SK-N-SH (cell line): ENCODE data around the gene KRTAP5-4. TPM values are rescaled to one million over a fixed set of nuclear protein-coding genes. Genes with fewer than 3 reads are reported as not detected.

ENCODE experiments used
- CTCF ChIA-PET: fragments of 300-600, 350-600 bp; formaldehyde crosslinking; extraction: SDS; loops from one replicate; lab custom pipeline; 2021; lab: Yijun Ruan, JAX
- POLR2A ChIA-PET: fragments of 350-600 bp; sonication (Branson Sonifier 250); formaldehyde crosslinking; extraction: SDS; loops from one replicate; lab custom pipeline; 2020; ENCODE audit warnings: antibody characterized with exemption, inconsistent platforms; lab: Yijun Ruan, JAX
- DNase-seq: peaks from one replicate; pipeline ENCODE4 v3.0.0; 2012
- H2AFZ ChIP-seq: fragments of 200-600 bp; sonication (generic); 2 replicates; pipeline ENCODE4 v1.8.1; 2016; ENCODE audit warnings: antibody characterized with exemption, mild to moderate bottlenecking, low read depth
- H3F3A ChIP-seq: fragments of 200-600 bp; sonication (generic); replicated peaks from 2 replicates; pipeline ENCODE3; 2016; ENCODE audit warnings: antibody characterized with exemption, mild to moderate bottlenecking; ENCODE audit not compliant: insufficient read depth
- H3K27ac ChIP-seq, 2 experiments: fragments of 200-500 bp in 1 of 2; fragments of 200-600 bp in 1 of 2; sonication (Bioruptor generic) in 1 of 2; sonication (generic), shearing (Covaris generic) in 1 of 2; 2 replicates each; pipeline versions ENCODE4 v1.5.1 to v1.6.1; 2014 to 2016; ENCODE audit warnings: low read depth in 2 of 2, inconsistent platforms in 1 of 2, low read length in 1 of 2, mild to moderate bottlenecking in 1 of 2, mixed read lengths in 1 of 2
- H3K27me3 ChIP-seq: fragments of 200-600 bp; sonication (generic), shearing (Covaris generic); 2 replicates; pipeline ENCODE4 v1.6.1; 2016; ENCODE audit warnings: mixed run types; ENCODE audit not compliant: insufficient read depth
- H3K36me3 ChIP-seq, 2 experiments: fragments of 200-500 bp in 1 of 2; fragments of 200-600 bp in 1 of 2; sonication (Bioruptor generic) in 1 of 2; sonication (generic) in 1 of 2; replicated peaks in 1 of 2; 2 replicates each; pipeline versions ENCODE3 to v1.5.1; 2014 to 2016; ENCODE audit warnings: low read length in 1 of 2, mild to moderate bottlenecking in 1 of 2; ENCODE audit not compliant: insufficient read depth in 2 of 2, control insufficient read depth in 1 of 2
- H3K4me1 ChIP-seq, 2 experiments: fragments of 200-500 bp in 1 of 2; fragments of 200-600 bp in 1 of 2; sonication (Bioruptor generic) in 1 of 2; sonication (generic), shearing (Covaris generic) in 1 of 2; 2 replicates each; pipeline versions ENCODE4 v1.5.1 to v1.6.1; 2014 to 2016; ENCODE audit warnings: low read depth in 1 of 2, low read length in 1 of 2, mixed run types in 1 of 2; ENCODE audit not compliant: insufficient read depth in 2 of 2, control insufficient read depth in 1 of 2
- H3K4me2 ChIP-seq: fragments of 200-600 bp; sonication (generic), shearing (Covaris generic); 2 replicates; pipeline ENCODE4 v1.6.1; 2017; ENCODE audit warnings: mixed run types
- H3K4me3 ChIP-seq, 2 experiments: fragments of 200-500 bp in 1 of 2; fragments of 200-600 bp in 1 of 2; sonication (Bioruptor generic) in 1 of 2; sonication (generic), shearing (Covaris generic) in 1 of 2; 2 replicates each; pipeline versions ENCODE4 v1.5.1 to v1.8.1; 2014 to 2016; ENCODE audit warnings: low read depth in 2 of 2, inconsistent platforms in 1 of 2, low read length in 1 of 2, mild to moderate bottlenecking in 1 of 2, mixed read lengths in 1 of 2, moderate library complexity in 1 of 2
- H3K79me2 ChIP-seq: fragments of 200-600 bp; sonication (generic); 2 replicates; pipeline ENCODE4 v1.8.1; 2017; ENCODE audit warnings: mild to moderate bottlenecking; ENCODE audit not compliant: insufficient read depth
- H3K9ac ChIP-seq: fragments of 200-600 bp; sonication (generic); 2 replicates; pipeline ENCODE4 v1.6.1; 2017; ENCODE audit warnings: mixed run types
- H3K9me2 ChIP-seq: fragments of 200-600 bp; sonication (generic); 2 replicates; pipeline ENCODE4 v1.6.1; 2017; ENCODE audit warnings: mixed run types
- H3K9me3 ChIP-seq: fragments of 200-600 bp; sonication (generic); 2 replicates; pipeline ENCODE4 v1.6.1; 2017; ENCODE audit warnings: mixed run types, mild to moderate bottlenecking, moderate library complexity
- H4K20me1 ChIP-seq: fragments of 200-600 bp; sonication (generic); 2 replicates; pipeline ENCODE4 v1.6.1; 2017; ENCODE audit warnings: mild to moderate bottlenecking, mixed run types; ENCODE audit not compliant: insufficient read depth
- CHD2 ChIP-seq: fragments of 150-350 bp; IDR thresholded peaks from 2 replicates; pipeline ENCODE4 v1.6.1; 2018; ENCODE audit warnings: low read length; ENCODE audit not compliant: partially characterized antibody
- ELF1 ChIP-seq: IDR thresholded peaks from 2 replicates; pipeline ENCODE4 v1.4.0; 2012
- EP300 ChIP-seq, 2 experiments: IDR thresholded peaks; 2 replicates each; pipeline versions ENCODE4 v1.4.0 to v1.6.1; 2012; ENCODE audit warnings: borderline replicate concordance in 1 of 2, low read depth in 1 of 2, low read length in 1 of 2
- EZH2phosphoT487 ChIP-seq: fragments of 200-600 bp; sonication (generic); IDR thresholded peaks from 2 replicates; pipeline ENCODE4 v1.6.1; 2017; ENCODE audit warnings: low read depth, mixed run types, mild to moderate bottlenecking, antibody characterized with exemption, moderate library complexity, borderline replicate concordance
- FOSL2 ChIP-seq: IDR thresholded peaks from 2 replicates; pipeline ENCODE4 v1.4.0; 2012; ENCODE audit warnings: low read depth, mild to moderate bottlenecking, moderate library complexity, borderline replicate concordance
- FOXJ3 ChIP-seq: sonication (generic); formaldehyde crosslinking; IDR thresholded peaks from 2 replicates; pipeline ENCODE4 v1.5.1; 2020; ENCODE audit warnings: mild to moderate bottlenecking, missing genetic modification reagents
- FOXM1 ChIP-seq: IDR thresholded peaks from 2 replicates; pipeline ENCODE4 v1.4.0; 2012; ENCODE audit warnings: low read depth, mild to moderate bottlenecking
- GATA2 ChIP-seq: sonication (generic); formaldehyde crosslinking; IDR thresholded peaks from 2 replicates; pipeline ENCODE4 v1.5.0; 2020; ENCODE audit warnings: mild to moderate bottlenecking, missing genetic modification reagents
- JUND ChIP-seq: IDR thresholded peaks from 2 replicates; pipeline ENCODE4 v1.4.0; 2012
- MEF2A ChIP-seq: IDR thresholded peaks from 2 replicates; pipeline ENCODE4 v1.4.0; 2012; ENCODE audit warnings: low read depth, borderline replicate concordance
- RFX5 ChIP-seq: IDR thresholded peaks from 2 replicates; pipeline ENCODE4 v1.6.1; 2012; ENCODE audit warnings: mild to moderate bottlenecking, improper control_type of control experiment, low read length
- RXRA ChIP-seq: IDR thresholded peaks from 2 replicates; pipeline ENCODE4 v1.4.0; 2012; ENCODE audit warnings: low read depth, mild to moderate bottlenecking, borderline replicate concordance
- SIN3A ChIP-seq: IDR thresholded peaks from 2 replicates; pipeline ENCODE4 v1.6.1; 2012; ENCODE audit warnings: low read depth, mild to moderate bottlenecking, low read length, moderate library complexity, borderline replicate concordance
- SMC3 ChIP-seq: IDR thresholded peaks from 2 replicates; pipeline ENCODE4 v1.6.1; 2012; ENCODE audit warnings: low read depth, low read length, improper control_type of control experiment
- TCF12 ChIP-seq: IDR thresholded peaks from 2 replicates; pipeline ENCODE4 v1.4.0; 2012
- TEAD4 ChIP-seq: IDR thresholded peaks from 2 replicates; pipeline ENCODE4 v1.4.0; 2012; ENCODE audit warnings: mild to moderate bottlenecking, borderline replicate concordance; ENCODE audit not compliant: insufficient read depth
- WGBS: methylation state at CpG from one replicate; pipeline ENCODE4 v1.1.6; 2017; ENCODE audit warnings: low lambda C conversion rate; 5-methylcytosine and 5-hydroxymethylcytosine counted together
- polyA plus RNA-seq, 3 experiments: library from polyadenylated mRNA; depleted of rRNA; stranded (reverse); fragments of >200 nt; gene quantifications; 2 replicates each; pipeline ENCODE4 v1.2.3, GENCODE V29; 2012
- TF ChIP-seq, protein P1 (sequence below): IDR thresholded peaks from 2 replicates; pipeline ENCODE4; 2012
- TF ChIP-seq, protein P2 (sequence below): IDR thresholded peaks from 2 replicates; pipeline ENCODE4 v1.4.0; 2012; ENCODE audit warnings: low read depth

Gene KRTAP5-4
- polyA plus RNA-seq, 1 of the 3 experiments (the other 2 are of a cell fraction) = not detected

DNA sequence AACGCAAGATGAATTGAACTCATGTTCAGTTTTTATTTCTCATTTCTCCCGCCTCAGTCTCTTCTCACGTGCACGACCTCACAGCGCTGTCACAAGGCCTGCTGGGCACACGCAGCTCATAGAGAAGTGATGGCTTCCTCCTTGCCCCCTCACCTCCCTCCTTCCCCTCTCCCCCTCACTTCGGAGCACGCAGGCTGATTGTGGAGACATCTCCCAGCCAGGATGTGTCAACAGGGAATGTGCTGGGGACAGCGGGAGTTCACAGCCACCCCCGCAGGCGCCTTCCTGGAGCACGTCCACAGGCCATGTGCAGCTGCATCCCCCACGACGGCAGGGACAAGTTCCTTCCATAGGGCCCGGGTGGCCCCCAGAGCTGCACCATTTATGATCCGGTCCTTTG, 46.0 kb upstream of the KRTAP5-4 start:
- H3K79me2 ChIP-seq = no peaks in the 10 kb centered on the region
- no peak overlapping the region for H3K27ac ChIP-seq
- ChIA-PET CTCF (interaction anchor here (1.0 to 5.2 kb wide), 3 partner anchors 15 to 215 kb away, joined by 3 to 28 read pairs (median 13); no protein-coding TSS in a partner anchor), POLR2A (no interaction called here)
- TF ChIP-seq RXRA (no peak), JUND (no peak), RFX5 (no peak), EP300 (IDR thresholded peaks at IDR 0.05; ENCODE audit: borderline replicate concordance in 1 of 2, low read depth in 1 of 2, low read length in 1 of 2) (no peak), ELF1 (no peak), FOSL2 (no peak)
- TF ChIP-seq, protein P1, sequence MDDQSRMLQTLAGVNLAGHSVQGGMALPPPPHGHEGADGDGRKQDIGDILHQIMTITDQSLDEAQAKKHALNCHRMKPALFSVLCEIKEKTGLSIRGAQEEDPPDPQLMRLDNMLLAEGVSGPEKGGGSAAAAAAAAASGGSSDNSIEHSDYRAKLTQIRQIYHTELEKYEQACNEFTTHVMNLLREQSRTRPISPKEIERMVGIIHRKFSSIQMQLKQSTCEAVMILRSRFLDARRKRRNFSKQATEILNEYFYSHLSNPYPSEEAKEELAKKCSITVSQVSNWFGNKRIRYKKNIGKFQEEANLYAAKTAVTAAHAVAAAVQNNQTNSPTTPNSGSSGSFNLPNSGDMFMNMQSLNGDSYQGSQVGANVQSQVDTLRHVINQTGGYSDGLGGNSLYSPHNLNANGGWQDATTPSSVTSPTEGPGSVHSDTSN = no peak
- no peaks in the 10 kb centered on the region for H3K36me3 ChIP-seq
- WGBS = 69% methylated on average over 12 of the region's 16 CpGs
- H3K9me2 ChIP-seq = no peaks in the 10 kb centered on the region
- no peak overlapping the region for H3K4me3 ChIP-seq
- H3K4me1 ChIP-seq = no peaks in the 10 kb centered on the region; a peak in 1 of 4 replicates
- H3K27me3 ChIP-seq = no peaks in the 10 kb centered on the region
- H3K4me2 ChIP-seq = no peak overlapping the region
- no peak overlapping the region for H2AFZ ChIP-seq
- DNase-seq = peak; percentile 36
- no peaks in the 10 kb centered on the region for H4K20me1 ChIP-seq
- no peaks in the 10 kb centered on the region for H3F3A ChIP-seq
- no peak overlapping the region for H3K9ac ChIP-seq
- H3K9me3 ChIP-seq = no peaks in the 10 kb centered on the region

DNA sequence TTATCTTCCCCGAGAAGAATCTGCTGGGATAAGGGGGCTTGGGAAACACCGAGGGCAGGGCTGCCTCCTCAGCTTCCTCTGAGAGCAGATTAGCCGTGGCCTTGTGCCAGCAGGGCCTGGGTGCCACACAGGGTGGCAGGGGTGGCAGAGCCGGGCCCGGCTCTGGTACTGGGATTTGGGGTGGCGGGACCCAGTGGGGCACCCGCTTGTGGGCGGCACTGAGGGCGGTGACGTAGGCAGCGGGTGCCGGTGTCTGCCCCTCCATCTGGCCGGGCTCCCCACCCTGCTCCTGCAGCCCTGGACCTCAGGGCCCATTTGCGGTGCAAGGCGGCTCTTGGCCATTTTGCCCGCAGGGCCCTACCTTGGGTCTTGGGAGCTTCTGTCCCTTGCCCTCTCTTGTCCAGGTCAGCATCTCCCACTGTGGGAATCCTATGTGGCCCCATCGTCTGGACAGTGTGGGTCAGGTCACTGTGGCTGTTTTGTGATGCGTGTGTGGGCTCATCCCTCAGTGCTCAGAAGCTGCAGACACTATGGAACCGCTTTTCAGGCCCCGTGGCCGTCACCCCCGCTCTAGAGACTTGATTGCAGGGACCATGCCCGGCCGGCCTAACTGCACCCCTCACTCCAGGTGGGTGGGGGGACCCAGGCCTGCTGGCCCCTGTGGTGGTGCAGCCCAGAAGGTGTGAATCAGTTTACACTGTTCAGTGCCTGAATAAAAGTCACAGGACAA, 45.3 kb upstream of the KRTAP5-4 start:
- Histone ChIP-seq H3K9me2 (no peaks in the 10 kb centered on the region), H3K4me2 (no peak overlapping the region), H4K20me1 (no peaks in the 10 kb centered on the region), H3K27ac (no peak overlapping the region), H2AFZ (no peak overlapping the region), H3K9ac (no peak overlapping the region)
- DNase-seq = peak; percentile 30
- TF ChIP-seq FOSL2 (no peak), MEF2A (no peak), FOXJ3 (CRISPR knock-in tag) (no peak), RXRA (no peak), JUND (no peak), TCF12 (no peak), CHD2 (no peak), FOXM1 (no peak), TEAD4 (no peak), EZH2phosphoT487 (no peak), SIN3A (no peak), GATA2 (CRISPR knock-in tag) (no peak), EP300 (IDR thresholded peaks at IDR 0.05; ENCODE audit: borderline replicate concordance in 1 of 2, low read depth in 1 of 2, low read length in 1 of 2) (no peak), SMC3 (no peak)
- TF ChIP-seq, protein P2, sequence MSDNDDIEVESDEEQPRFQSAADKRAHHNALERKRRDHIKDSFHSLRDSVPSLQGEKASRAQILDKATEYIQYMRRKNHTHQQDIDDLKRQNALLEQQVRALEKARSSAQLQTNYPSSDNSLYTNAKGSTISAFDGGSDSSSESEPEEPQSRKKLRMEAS = no peak
- TF ChIP-seq, all 33 proteins: peak for 0
- Histone ChIP-seq H3K27me3 (no peaks in the 10 kb centered on the region), H3K9me3 (no peaks in the 10 kb centered on the region), H3F3A (no peaks in the 10 kb centered on the region), H3K4me3 (no peak overlapping the region), H3K4me1 (no peaks in the 10 kb centered on the region; a peak in 1 of 4 replicates), H3K79me2 (no peaks in the 10 kb centered on the region), H3K36me3 (no peaks in the 10 kb centered on the region)
- ChIA-PET CTCF (interaction anchor here (0.9 to 5.2 kb wide), 4 partner anchors 15 to 216 kb away, joined by 3 to 28 read pairs (median 8); no protein-coding TSS in a partner anchor), POLR2A (no interaction called here)
- 74% methylated on average over 9 of the region's 24 CpGs for WGBS
